Gastroesophageal sphincter (tissue), 3 donors: ENCODE results near the gene ERBB4.

Experiments
- CTCF ChIP-seq, 4 experiments: fragments of 200-600 bp in 2 of 4; fragments of 450-650 bp in 2 of 4; sonication (generic) in 1 of 4; IDR thresholded peaks; one replicate each; pipeline ENCODE4 v1.5.1; 2017 to 2019; ENCODE audit warnings: antibody characterized with exemption in 4 of 4, mild to moderate bottlenecking in 2 of 4, moderate library complexity in 2 of 4
- EP300 ChIP-seq: sonication (generic); formaldehyde crosslinking; IDR thresholded peaks from one replicate; pipeline ENCODE4 v1.6.1; 2017; ENCODE audit warnings: antibody characterized with exemption, mild to moderate bottlenecking

- TF ChIP-seq CTCF (IDR thresholded peaks at IDR 0.05) (no peak), EP300 (no peak)
Observed at GRCh38 chr2:211417544-211417943, 1121.1 kb downstream of the ERBB4 start.
